Prostate gland (tissue), 2 donors: ENCODE data around the gene SGCD.

Experiments used
- POLR2A ChIP-seq: fragments of 450-650 bp; IDR thresholded peaks from one replicate; pipeline ENCODE4 v1.6.1; 2016; ENCODE audit warnings: antibody characterized with exemption, mild to moderate bottlenecking
- POLR2AphosphoS5 ChIP-seq: sonication (generic); formaldehyde crosslinking; IDR thresholded peaks from one replicate; pipeline ENCODE4 v1.6.1; 2017; ENCODE audit warnings: antibody characterized with exemption
- TF ChIP-seq, protein P1 (sequence below), 4 experiments: fragments of 200-600 bp in 2 of 4; fragments of 450-650 bp in 2 of 4; sonication (generic) in 2 of 4; IDR thresholded peaks; 1 replicate in 3 of 4; 2 replicates in 1 of 4; pipeline ENCODE4 v1.5.1; 2016 to 2019; ENCODE audit warnings: antibody characterized with exemption in 4 of 4, mild to moderate bottlenecking in 2 of 4, moderate library complexity in 2 of 4

DNA sequence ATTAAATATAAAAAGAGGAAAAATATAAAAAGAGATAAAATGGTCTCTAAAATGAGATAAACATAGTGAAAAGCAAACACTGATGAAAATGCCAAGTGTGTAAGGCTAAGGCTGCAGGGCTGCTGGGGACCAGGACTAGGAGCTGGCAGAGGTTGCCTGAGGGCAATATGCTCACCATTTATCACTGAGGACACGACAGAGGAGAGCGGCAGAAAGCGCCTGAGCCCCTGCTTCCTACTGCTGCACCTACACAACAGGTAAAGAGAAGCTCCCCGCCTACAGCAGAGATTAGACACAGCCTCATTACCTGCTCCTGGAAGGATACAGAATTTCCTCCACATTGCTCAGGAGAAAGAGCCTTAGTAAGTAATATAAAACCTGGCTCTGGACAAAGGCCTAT is 452.5 kb downstream of the SGCD start:
- TF ChIP-seq, protein P1, sequence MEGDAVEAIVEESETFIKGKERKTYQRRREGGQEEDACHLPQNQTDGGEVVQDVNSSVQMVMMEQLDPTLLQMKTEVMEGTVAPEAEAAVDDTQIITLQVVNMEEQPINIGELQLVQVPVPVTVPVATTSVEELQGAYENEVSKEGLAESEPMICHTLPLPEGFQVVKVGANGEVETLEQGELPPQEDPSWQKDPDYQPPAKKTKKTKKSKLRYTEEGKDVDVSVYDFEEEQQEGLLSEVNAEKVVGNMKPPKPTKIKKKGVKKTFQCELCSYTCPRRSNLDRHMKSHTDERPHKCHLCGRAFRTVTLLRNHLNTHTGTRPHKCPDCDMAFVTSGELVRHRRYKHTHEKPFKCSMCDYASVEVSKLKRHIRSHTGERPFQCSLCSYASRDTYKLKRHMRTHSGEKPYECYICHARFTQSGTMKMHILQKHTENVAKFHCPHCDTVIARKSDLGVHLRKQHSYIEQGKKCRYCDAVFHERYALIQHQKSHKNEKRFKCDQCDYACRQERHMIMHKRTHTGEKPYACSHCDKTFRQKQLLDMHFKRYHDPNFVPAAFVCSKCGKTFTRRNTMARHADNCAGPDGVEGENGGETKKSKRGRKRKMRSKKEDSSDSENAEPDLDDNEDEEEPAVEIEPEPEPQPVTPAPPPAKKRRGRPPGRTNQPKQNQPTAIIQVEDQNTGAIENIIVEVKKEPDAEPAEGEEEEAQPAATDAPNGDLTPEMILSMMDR (IDR thresholded peaks at IDR 0.05), result no peak
- TF ChIP-seq POLR2AphosphoS5 (no peak), POLR2A (no peak)
